ENCODE data around the gene RTN4R. TPM values are rescaled to one million over a fixed set of nuclear protein-coding genes. Genes with fewer than 3 reads are reported as not detected.

RTN4R gene
- total and polyA plus RNA-seq, 2 of the 13 experiments (the other 11 are each of a cell fraction or from before 2014, with no cell fraction given): 0.22 to 0.77 TPM

- no peaks in the 10 kb centered on the region for H3K36me3 ChIP-seq (replicated peaks in 1 of 2; ENCODE audit: control insufficient read depth in 1 of 2, insufficient read depth in 2 of 2, low read length in 2 of 2)
- H3K27ac ChIP-seq (ENCODE audit: extremely low read length, insufficient read depth, low read length): no peak overlapping the region
- no peak overlapping the region for H2AFZ ChIP-seq (ENCODE audit: low read length)
- H3K4me2 ChIP-seq (ENCODE audit: low read depth, low read length): no peak overlapping the region
- in situ Hi-C loops (cut with HindIII; ENCODE audit: extremely low pct_ligation_motif_present, low pct_unique_long_range_greater_than_20kb): no loop called here
- no peaks in the 10 kb centered on the region for H4K20me1 ChIP-seq (ENCODE audit: insufficient read depth, low read length)
- H3K79me2 ChIP-seq (ENCODE audit: insufficient read depth, low read length): no peaks in the 10 kb centered on the region
- ATAC-seq (no peak), FAIRE-seq (no peak), DNase-seq (ENCODE audit: low spot score) (no peak)
- no TSS peak for BruUV-seq (replicated peaks)
- H3K9ac ChIP-seq (ENCODE audit: insufficient read depth, low read depth, low read length): no peak overlapping the region
- H3K9me3 ChIP-seq (ENCODE audit: low read length): no peaks in the 10 kb centered on the region
- 22% methylated on average over 13 of the region's 14 CpGs for WGBS (ENCODE audit: low lambda C conversion rate)
- POLR2A ChIA-PET: no interaction called here
- peaks cover 11 to 36% of the 10 kb centered on the region in 2 experiments; a peak in 4 of 5 replicates for H3K27me3 ChIP-seq (ENCODE audit: control insufficient read depth in 1 of 2, insufficient read depth in 2 of 2, low read length in 2 of 2)
- no peak for TF ChIP-seq ZNF770 (CRISPR knock-in tag; IDR thresholded peaks at IDR 0.05)
- TF ChIP-seq ZFP62 (CRISPR knock-in tag; IDR thresholded peaks at IDR 0.05): no peak
- no peak overlapping the region for H3K4me3 ChIP-seq (replicated peaks in 1 of 3; ENCODE audit: insufficient read depth in 1 of 3, low read depth in 2 of 3, low read length in 3 of 3)
- intact Hi-C loops (cut with micrococcal nuclease; ENCODE audit: unreplicated experiment): no loop called here
- CTCF ChIA-PET (ENCODE audit: low intra/inter-chr PET ratio, low total read pairs): no interaction called here
- 0 out of 2 replicates have a peak, but pooled peaks cover 10% of the 10 kb centered on the region for H3K4me1 ChIP-seq (ENCODE audit: insufficient read depth, low read length)
Measured at GRCh38 chr22:20218326-20218872, 49.7 kb downstream of the RTN4R start.

- 0% methylated on average over 1 of the region's 4 CpGs for WGBS (ENCODE audit: low lambda C conversion rate)
- ChIA-PET CTCF (ENCODE audit: low intra/inter-chr PET ratio, low total read pairs) (no interaction called here), POLR2A (no interaction called here)
- Histone ChIP-seq H3K4me2 (ENCODE audit: low read depth, low read length) (no peak overlapping the region), H3K27me3 (ENCODE audit: control insufficient read depth in 1 of 2, insufficient read depth in 2 of 2, low read length in 2 of 2) (peaks cover 15 to 44% of the 10 kb centered on the region in 2 experiments; a peak in 4 of 5 replicates), H4K20me1 (ENCODE audit: insufficient read depth, low read length) (no peaks in the 10 kb centered on the region), H2AFZ (ENCODE audit: low read length) (no peak overlapping the region), H3K27ac (ENCODE audit: extremely low read length, insufficient read depth, low read length) (no peak overlapping the region), H3K4me3 (replicated peaks in 1 of 3; ENCODE audit: insufficient read depth in 1 of 3, low read depth in 2 of 3, low read length in 3 of 3) (no peak overlapping the region), H3K9me3 (ENCODE audit: low read length) (no peaks in the 10 kb centered on the region), H3K36me3 (replicated peaks in 1 of 2; ENCODE audit: control insufficient read depth in 1 of 2, insufficient read depth in 2 of 2, low read length in 2 of 2) (no peaks in the 10 kb centered on the region), H3K79me2 (ENCODE audit: insufficient read depth, low read length) (no peaks in the 10 kb centered on the region), H3K9ac (ENCODE audit: insufficient read depth, low read depth, low read length) (no peak overlapping the region), H3K4me1 (ENCODE audit: insufficient read depth, low read length) (0 out of 2 replicates have a peak, but pooled peaks cover 10% of the 10 kb centered on the region)
- in situ Hi-C loops (cut with HindIII; ENCODE audit: extremely low pct_ligation_motif_present, low pct_unique_long_range_greater_than_20kb): no loop called here
- ATAC-seq: no peak
- no TSS peak for BruUV-seq (replicated peaks)
- DNase-seq (ENCODE audit: low spot score): no peak
- intact Hi-C loops (cut with micrococcal nuclease; ENCODE audit: unreplicated experiment): no loop called here
- no peak for FAIRE-seq
- no peak for TF ChIP-seq HOXA3 (CRISPR knock-in tag; IDR thresholded peaks at IDR 0.05)
- no peak for TF ChIP-seq HNRNPH1 (optimal IDR thresholded peaks at IDR 0.05; ENCODE audit: low read depth, low read length)
- TF ChIP-seq LRRFIP1 (CRISPR knock-in tag; conservative IDR thresholded peaks at IDR 0.05): no peak
- TF ChIP-seq ZFY (CRISPR knock-in tag; IDR thresholded peaks at IDR 0.05): no peak
- no peak for TF ChIP-seq RFXAP (CRISPR knock-in tag; IDR thresholded peaks at IDR 0.05; ENCODE audit: borderline replicate concordance)
- TF ChIP-seq PRMT3 (CRISPR knock-in tag; IDR thresholded peaks at IDR 0.05; ENCODE audit: borderline replicate concordance, low read depth): no peak
- no peak for TF ChIP-seq ZNF180 (CRISPR knock-in tag; IDR thresholded peaks at IDR 0.05; ENCODE audit: borderline replicate concordance, low read depth)
- TF ChIP-seq ZNF414 (CRISPR knock-in tag; IDR thresholded peaks at IDR 0.05): no peak
- TF ChIP-seq NR2F1 (CRISPR knock-in tag; IDR thresholded peaks at IDR 0.05): no peak
- TF ChIP-seq NFIB (CRISPR knock-in tag; IDR thresholded peaks at IDR 0.05; ENCODE audit: borderline replicate concordance): no peak
- no peak for TF ChIP-seq ZNF703 (CRISPR knock-in tag; IDR thresholded peaks at IDR 0.05; ENCODE audit: borderline replicate concordance)
- TF ChIP-seq RFXANK (CRISPR knock-in tag; IDR thresholded peaks at IDR 0.05): no peak
Measured at GRCh38 chr22:20217563-20217962, 50.6 kb downstream of the RTN4R start.

Measured in HepG2 (cell line).